K562 (cell line): Measurements from ENCODE around the gene ARHGAP35. TPM values are rescaled to one million over a fixed set of nuclear protein-coding genes. Genes with fewer than 3 reads are reported as not detected.

Experiments
- C11orf30 ChIP-seq: fragments of 450-650 bp; IDR thresholded peaks from 2 replicates; pipeline ENCODE4 v1.6.1; 2016; ENCODE audit warnings: low read depth, mild to moderate bottlenecking
- CHD2 ChIP-seq: IDR thresholded peaks from 2 replicates; pipeline ENCODE4 v1.6.1; 2011; ENCODE audit warnings: low read depth, low read length
- CREM ChIP-seq: IDR thresholded peaks from 2 replicates; pipeline ENCODE4 v1.6.1; 2014; ENCODE audit warnings: antibody characterized with exemption, low read depth
- ESRRA ChIP-seq: fragments of 450-650 bp; IDR thresholded peaks from 2 replicates; pipeline ENCODE4 v1.6.1; 2014; ENCODE audit warnings: low read depth, mild to moderate bottlenecking, moderate library complexity, borderline replicate concordance
- GATAD2B ChIP-seq: fragments of 450-650 bp; IDR thresholded peaks from 2 replicates; pipeline ENCODE4 v1.6.1; 2017; ENCODE audit warnings: mild to moderate bottlenecking, borderline replicate concordance
- NFYB ChIP-seq: IDR thresholded peaks from 2 replicates; pipeline ENCODE4 v1.6.1; 2011; ENCODE audit warnings: mild to moderate bottlenecking, moderate library complexity; ENCODE audit not compliant: insufficient read length; ENCODE audit errors: extremely low read depth
- NRF1 ChIP-seq, 2 experiments: fragments of 450-650 bp; IDR thresholded peaks in 1 of 2; conservative IDR thresholded peaks in 1 of 2; 2 replicates each; pipeline ENCODE4 v1.6.1; 2014; ENCODE audit warnings: mild to moderate bottlenecking in 2 of 2
- RBFOX2 ChIP-seq: fragments of 200-400 bp; formaldehyde crosslinking; IDR thresholded peaks from 2 replicates; pipeline ENCODE4 v1.6.1; 2017; ENCODE audit warnings: low read depth, mild to moderate bottlenecking, low read length, moderate library complexity
- TBL1XR1 ChIP-seq, 2 experiments: IDR thresholded peaks; 2 replicates each; pipeline ENCODE4 v1.6.1; 2012; ENCODE audit warnings: improper control_type of control experiment in 2 of 2, low read length in 2 of 2, mild to moderate bottlenecking in 1 of 2
- polyA plus RNA-seq, 8 experiments: library from polyadenylated mRNA; depleted of rRNA in 4 of 8; stranded (reverse) in 5 of 8; unstranded in 3 of 8; fragments of >200 nt; fragmentation: Nextera tagmentation in 2 of 8; fragmentation: Illumina TruSeq in 1 of 8; extraction: Ambion mirVana in 2 of 8; extraction: Trizol in 1 of 8; gene quantifications; 2 replicates each; pipeline versions ENCODE4 v1.2.1 to v1.2.3, GENCODE V29; 2011 to 2014; ENCODE audit warnings: inconsistent platforms in 1 of 8, missing spikeins in 1 of 8
- total RNA-seq, 7 experiments: library from RNA; depleted of rRNA in 6 of 7; stranded (reverse); fragments of >200 nt in 6 of 7; fragmentation: Illumina TruSeq in 2 of 7; extraction: Trizol in 2 of 7; gene quantifications; 2 replicates each; pipeline versions ENCODE4 v1.2.1 to v1.2.3, GENCODE V29; 2011 to 2021; ENCODE audit warnings: low replicate concordance in 1 of 7
- TF ChIP-seq, protein P1 (sequence below), 2 experiments: IDR thresholded peaks in 1 of 2; conservative IDR thresholded peaks in 1 of 2; 2 replicates each; pipeline ENCODE4 v1.6.1; 2016; ENCODE audit warnings: low read depth in 2 of 2, mild to moderate bottlenecking in 1 of 2, missing compliant biosample characterization in 1 of 2, missing genetic modification characterization in 1 of 2, moderate library complexity in 1 of 2
- TF ChIP-seq, protein P2 (sequence below): fragments of 450-650 bp; formaldehyde crosslinking; IDR thresholded peaks from 2 replicates; pipeline ENCODE4 v1.4.0; 2022; ENCODE audit warnings: missing genetic modification characterization

Gene ARHGAP35
- total and polyA plus RNA-seq, 9 of the 15 experiments (the other 6 are each of a cell fraction or from before 2014, with no cell fraction given), result 0.27 to 26.4 (median 10.2) TPM

DNA sequence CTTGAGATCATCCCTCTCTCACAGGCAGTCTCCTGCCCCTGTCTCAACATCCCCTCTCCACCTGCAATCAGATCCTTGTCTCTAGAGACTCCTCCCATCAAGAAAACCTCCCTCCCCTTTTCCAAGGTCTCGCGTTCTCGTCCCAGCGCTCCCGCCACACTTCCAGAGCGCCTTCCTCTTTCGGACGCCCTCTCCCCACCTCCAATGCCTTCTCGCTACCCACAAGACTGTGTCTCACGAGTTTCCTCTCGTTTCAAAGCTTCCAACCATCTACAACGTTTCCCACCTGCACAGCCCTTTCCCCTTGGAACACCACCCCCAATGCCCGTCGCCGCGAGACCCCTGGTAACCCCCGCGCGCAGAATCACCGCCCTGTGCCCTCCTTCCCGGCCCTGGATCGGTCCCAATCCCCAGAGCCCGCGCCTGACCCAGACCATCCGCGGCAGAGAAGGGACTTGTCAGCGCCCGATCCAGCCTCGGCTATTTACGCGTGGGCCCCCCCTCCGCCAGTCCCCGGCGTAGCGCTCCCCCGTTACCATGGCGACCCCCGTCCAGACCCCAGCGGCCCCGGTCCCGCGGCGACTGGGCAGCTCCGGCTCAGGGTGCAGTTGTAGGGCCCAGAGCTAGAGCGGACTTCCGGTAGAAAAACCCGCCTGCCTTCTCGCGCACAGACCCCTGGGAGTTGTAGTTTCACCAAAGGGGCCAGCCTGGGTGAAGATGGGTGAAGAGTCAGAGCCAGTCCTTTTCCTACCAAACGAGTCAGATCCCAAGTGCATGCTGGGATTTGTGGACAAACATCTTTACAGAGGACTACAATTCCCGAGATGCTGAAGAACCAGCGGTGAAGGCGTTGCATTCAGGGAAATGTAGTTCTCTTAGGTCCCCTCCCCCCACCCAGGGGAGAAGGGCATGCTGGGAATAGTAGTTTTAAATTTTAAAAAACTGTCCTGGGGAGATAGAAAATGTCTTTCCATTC lies 10.3 kb upstream of the ARHGAP35 start, which contains the start of gene AP2S1 (continued):
- TF ChIP-seq, protein P1, sequence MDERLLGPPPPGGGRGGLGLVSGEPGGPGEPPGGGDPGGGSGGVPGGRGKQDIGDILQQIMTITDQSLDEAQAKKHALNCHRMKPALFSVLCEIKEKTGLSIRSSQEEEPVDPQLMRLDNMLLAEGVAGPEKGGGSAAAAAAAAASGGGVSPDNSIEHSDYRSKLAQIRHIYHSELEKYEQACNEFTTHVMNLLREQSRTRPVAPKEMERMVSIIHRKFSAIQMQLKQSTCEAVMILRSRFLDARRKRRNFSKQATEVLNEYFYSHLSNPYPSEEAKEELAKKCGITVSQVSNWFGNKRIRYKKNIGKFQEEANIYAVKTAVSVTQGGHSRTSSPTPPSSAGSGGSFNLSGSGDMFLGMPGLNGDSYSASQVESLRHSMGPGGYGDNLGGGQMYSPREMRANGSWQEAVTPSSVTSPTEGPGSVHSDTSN (CRISPR knock-in tag; IDR thresholded peaks at IDR 0.05; ENCODE audit: low read depth), result no peak
- TF ChIP-seq, protein P1 (tag; conservative IDR thresholded peaks at IDR 0.05; ENCODE audit: low read depth), result no peak
- no peak for TF ChIP-seq GATAD2B
- TF ChIP-seq RBFOX2, result peak; percentile 89
- peak; percentile 85 for TF ChIP-seq CHD2
- TF ChIP-seq TBL1XR1 (IDR thresholded peaks at IDR 0.05; ENCODE audit: low read length in 2 of 2), result peak in 1 of 2 experiments; percentile 38; a peak in 2 of 4 replicates
- 0 out of 2 replicates have a peak, but pooled peaks have one; percentile 19 for TF ChIP-seq C11orf30
- peak; percentile 96 for TF ChIP-seq CREM
- 0 out of 2 replicates have a peak, but pooled peaks have one; percentile 43 for TF ChIP-seq ESRRA
- peak; percentile 74 to 78 for TF ChIP-seq NRF1 (conservative IDR thresholded peaks at IDR 0.05 in 1 of 2, IDR thresholded peaks at IDR 0.05 in 1 of 2)
- TF ChIP-seq NFYB, result no peak
- TF ChIP-seq, protein P2, sequence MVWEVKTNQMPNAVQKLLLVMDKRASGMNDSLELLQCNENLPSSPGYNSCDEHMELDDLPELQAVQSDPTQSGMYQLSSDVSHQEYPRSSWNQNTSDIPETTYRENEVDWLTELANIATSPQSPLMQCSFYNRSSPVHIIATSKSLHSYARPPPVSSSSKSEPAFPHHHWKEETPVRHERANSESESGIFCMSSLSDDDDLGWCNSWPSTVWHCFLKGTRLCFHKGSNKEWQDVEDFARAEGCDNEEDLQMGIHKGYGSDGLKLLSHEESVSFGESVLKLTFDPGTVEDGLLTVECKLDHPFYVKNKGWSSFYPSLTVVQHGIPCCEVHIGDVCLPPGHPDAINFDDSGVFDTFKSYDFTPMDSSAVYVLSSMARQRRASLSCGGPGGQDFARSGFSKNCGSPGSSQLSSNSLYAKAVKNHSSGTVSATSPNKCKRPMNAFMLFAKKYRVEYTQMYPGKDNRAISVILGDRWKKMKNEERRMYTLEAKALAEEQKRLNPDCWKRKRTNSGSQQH (CRISPR knock-in tag), result 0 out of 2 replicates have a peak, but pooled peaks have one; percentile 68
